GM12878 (cell line): ENCODE data around the gene MYO16. TPM values are rescaled to one million over a fixed set of nuclear protein-coding genes. Genes with fewer than 3 reads are reported as not detected.

ENCODE experiments used
- ATAC-seq: fragments of 200-7000 bp; cut with Tn5 transposase; 3 replicates; pipeline ENCODE4 v1.9.1; 2020; ENCODE audit warnings: mild to moderate bottlenecking, moderate library complexity
- BruUV-seq: library from RNA; stranded (reverse); fragments of 400-500 nt; replicated peaks from 2 replicates; lab custom pipeline; 2021; lab: Mats Ljungman, UMichigan
- CTCF ChIA-PET: fragments of 300-600 bp; sonication (Branson Sonifier 250); formaldehyde crosslinking; extraction: SDS; loops from one replicate; lab custom pipeline; 2021; ENCODE audit warnings: inconsistent platforms; lab: Yijun Ruan, JAX
- POLR2A ChIA-PET: fragments of 350-600 bp; formaldehyde crosslinking; extraction: SDS; loops from one replicate; lab custom pipeline; 2021; ENCODE audit warnings: inconsistent platforms; lab: Charles Lee
- RAD21 ChIA-PET: fragments of 300-600 bp; sonication (Branson Sonifier 250); formaldehyde crosslinking; loops from one replicate; lab custom pipeline; 2023; ENCODE audit warnings: antibody characterized with exemption; ENCODE audit not compliant: unreplicated experiment; lab: Charles Lee
- SMC1A ChIA-PET: fragments of 300-600 bp; sonication (Branson Sonifier 250); formaldehyde crosslinking; loops from one replicate; lab custom pipeline; 2023; ENCODE audit not compliant: unreplicated experiment, uncharacterized antibody; lab: Charles Lee
- DNase-seq: peaks from one replicate; pipeline ENCODE4 v3.0.0-alpha.2; 2011; ENCODE audit warnings: low read depth, low spot score
- FAIRE-seq: peaks from 3 replicates; lab custom pipeline; 2011; peaks lifted over from hg19 to GRCh38; lab: Jason Lieb, UNC
- H2AFZ ChIP-seq: 2 replicates; pipeline ENCODE4 v1.6.0; 2011; ENCODE audit warnings: low read depth, low read length, control low read depth; ENCODE audit not compliant: control insufficient read depth
- H3K27ac ChIP-seq: 2 replicates; pipeline ENCODE4 v1.5.1; 2011; ENCODE audit warnings: control low read depth; ENCODE audit not compliant: control insufficient read depth, insufficient read depth
- H3K27me3 ChIP-seq, 2 experiments: replicated peaks in 1 of 2; 2 replicates each; pipeline versions ENCODE4 v1.6.0 to v1.6.1; 2011; ENCODE audit warnings: low read length in 1 of 2; ENCODE audit not compliant: control insufficient read depth in 2 of 2, insufficient read depth in 2 of 2
- H3K36me3 ChIP-seq, 2 experiments: 2 replicates each; pipeline ENCODE4 v1.5.1; 2011; ENCODE audit warnings: low read length in 1 of 2; ENCODE audit not compliant: control insufficient read depth in 2 of 2, insufficient read depth in 2 of 2
- H3K4me1 ChIP-seq: 2 replicates; pipeline ENCODE4 v1.6.1; 2011; ENCODE audit warnings: mild to moderate bottlenecking, low read length, moderate library complexity, mixed read lengths; ENCODE audit not compliant: control insufficient read depth, insufficient read depth
- H3K4me2 ChIP-seq: 2 replicates; pipeline ENCODE4 v1.6.0; 2011; ENCODE audit warnings: control low read depth; ENCODE audit not compliant: control insufficient read depth, insufficient read depth
- H3K4me3 ChIP-seq: fragments of 200-600 bp; sonication (generic); 2 replicates; pipeline ENCODE4 v1.5.1; 2016
- H3K79me2 ChIP-seq: 2 replicates; pipeline ENCODE4 v1.6.0; 2011; ENCODE audit warnings: low read length; ENCODE audit not compliant: control insufficient read depth, insufficient read depth
- H3K9ac ChIP-seq: 2 replicates; pipeline ENCODE4 v1.8.0; 2011; ENCODE audit warnings: low read length, control low read depth, mixed read lengths; ENCODE audit not compliant: control insufficient read depth, insufficient read depth
- H3K9me3 ChIP-seq: replicated peaks from 3 replicates; pipeline ENCODE4 v1.5.1; 2011; ENCODE audit warnings: mild to moderate bottlenecking, low read length; ENCODE audit not compliant: control insufficient read depth, insufficient read depth
- H4K20me1 ChIP-seq: 2 replicates; pipeline ENCODE4 v1.6.0; 2011; ENCODE audit not compliant: control insufficient read depth, insufficient read depth
- ATF7 ChIP-seq: fragments of 450-650 bp; IDR thresholded peaks from 2 replicates; pipeline ENCODE4 v1.6.1; 2016; ENCODE audit warnings: low read depth, mild to moderate bottlenecking
- BHLHE40 ChIP-seq, 2 experiments: fragments of 450-650 bp in 1 of 2; IDR thresholded peaks; 2 replicates each; pipeline ENCODE4 v1.6.1; 2011 to 2017; ENCODE audit warnings: low read depth in 2 of 2, borderline replicate concordance in 1 of 2, improper control_type of control experiment in 1 of 2, low read length in 1 of 2, mild to moderate bottlenecking in 1 of 2
- CHD1 ChIP-seq: IDR thresholded peaks from 2 replicates; pipeline ENCODE4 v1.6.1; 2012; ENCODE audit warnings: low read depth, low read length, improper control_type of control experiment
- MEF2A ChIP-seq: IDR thresholded peaks from 2 replicates; pipeline ENCODE4 v1.6.1; 2011; ENCODE audit warnings: low read depth, mild to moderate bottlenecking, low read length, moderate library complexity; ENCODE audit not compliant: insufficient read depth
- MYB ChIP-seq: fragments of 150-350 bp; IDR thresholded peaks from 2 replicates; pipeline ENCODE4 v1.6.1; 2014; ENCODE audit warnings: mild to moderate bottlenecking, low read depth, low read length, borderline replicate concordance
- NR2F1 ChIP-seq: fragments of 450-650 bp; conservative IDR thresholded peaks from 2 replicates; pipeline ENCODE4 v1.6.1; 2017; ENCODE audit warnings: mild to moderate bottlenecking
- PAX8 ChIP-seq: fragments of 450-650 bp; IDR thresholded peaks from 2 replicates; pipeline ENCODE4 v1.6.1; 2017; ENCODE audit warnings: mild to moderate bottlenecking, moderate library complexity
- RB1 ChIP-seq: fragments of 450-650 bp; formaldehyde crosslinking; IDR thresholded peaks from 2 replicates; pipeline ENCODE4 v1.6.1; 2017; ENCODE audit warnings: mild to moderate bottlenecking, borderline replicate concordance
- SMARCA5 ChIP-seq: fragments of 450-650 bp; IDR thresholded peaks from 2 replicates; pipeline ENCODE4 v1.6.1; 2017; ENCODE audit warnings: mild to moderate bottlenecking
- SP1 ChIP-seq: IDR thresholded peaks from one replicate; pipeline ENCODE4 v1.6.1; 2011; ENCODE audit warnings: low read depth, low read length
- SPI1 ChIP-seq: IDR thresholded peaks from 2 replicates; pipeline ENCODE4 v1.6.1; 2011; ENCODE audit warnings: low read depth, mild to moderate bottlenecking, low read length, moderate library complexity, borderline replicate concordance; ENCODE audit not compliant: insufficient read depth
- STAT3 ChIP-seq: IDR thresholded peaks from 2 replicates; pipeline ENCODE4 v1.6.1; 2011; ENCODE audit warnings: low read depth, low read length, improper control_type of control experiment
- ZBED1 ChIP-seq: IDR thresholded peaks from 2 replicates; pipeline ENCODE4 v1.6.1; 2016; ENCODE audit warnings: borderline replicate concordance
- ZNF274 ChIP-seq: IDR thresholded peaks from one replicate; pipeline ENCODE4 v1.8.0; 2011; ENCODE audit not compliant: insufficient read length, insufficient read depth
- ZSCAN29 ChIP-seq: fragments of 450-650 bp; IDR thresholded peaks from 2 replicates; pipeline ENCODE4 v1.6.1; 2017; ENCODE audit warnings: mild to moderate bottlenecking, moderate library complexity
- WGBS: methylation state at CpG from one replicate; pipeline ENCODE4 v1.1.6; 2016; ENCODE audit warnings: low lambda C conversion rate; ENCODE audit not compliant: insufficient replicate concordance, insufficient coverage; ENCODE audit errors: missing lambda C conversion rate; 5-methylcytosine and 5-hydroxymethylcytosine counted together
- in situ Hi-C: fragments of 300-500 bp; cut with MboI; formaldehyde crosslinking; loops from 9 replicates; pipeline ENCODE4 v1.14.3; 2018; ENCODE audit warnings: mixed read lengths
- intact Hi-C: fragments of 100-400 bp; cut with micrococcal nuclease; formaldehyde crosslinking; loops from one replicate; pipeline ENCODE4 v1.14.2; 2022; ENCODE audit not compliant: unreplicated experiment
- polyA plus RNA-seq, 11 experiments: library from polyadenylated mRNA; depleted of rRNA in 4 of 11; unstranded in 6 of 11; stranded (reverse) in 5 of 11; fragments of >200 nt; fragmentation: Nextera tagmentation in 4 of 11; fragmentation: Illumina TruSeq in 1 of 11; extraction: Ambion mirVana in 4 of 11; extraction: Trizol in 1 of 11; gene quantifications; 1 replicate in 1 of 11; 2 replicates in 10 of 11; pipeline versions ENCODE4 v1.2.1 to v1.2.3, GENCODE V29; 2011 to 2016; ENCODE audit warnings: inconsistent platforms in 2 of 11, missing spikeins in 2 of 11, low read depth in 1 of 11
- total RNA-seq, 4 experiments: library from RNA; depleted of rRNA in 3 of 4; stranded (reverse); fragments of >200 nt in 3 of 4; fragmentation: Illumina TruSeq in 1 of 4; extraction: Trizol in 1 of 4; gene quantifications; 2 replicates each; pipeline versions ENCODE4 v1.2.1 to v1.2.3, GENCODE V29; 2013 to 2021
- TF ChIP-seq, protein P1 (sequence below): IDR thresholded peaks from 2 replicates; pipeline ENCODE4 v1.6.1; 2012; ENCODE audit warnings: low read length, inconsistent platforms
- TF ChIP-seq, protein P2 (sequence below): fragments of 450-650 bp; formaldehyde crosslinking; IDR thresholded peaks from 2 replicates; pipeline ENCODE4 v1.4.0; 2022; ENCODE audit warnings: mild to moderate bottlenecking, moderate library complexity
- TF ChIP-seq, protein P3 (sequence below): IDR thresholded peaks from 2 replicates; pipeline ENCODE4 v1.6.1; 2012; ENCODE audit warnings: low read depth, low read length, improper control_type of control experiment
- TF ChIP-seq, protein P4 (sequence below): fragments of 450-650 bp; IDR thresholded peaks from 2 replicates; pipeline ENCODE4 v1.6.1; 2016; ENCODE audit warnings: mild to moderate bottlenecking

The MYO16 gene
- total and polyA plus RNA-seq, 10 of the 15 experiments (the other 5 are each of a cell fraction or from before 2014, with no cell fraction given) = under 0.01 to 1.7 (median 0.05) TPM; not detected in 4

DNA sequence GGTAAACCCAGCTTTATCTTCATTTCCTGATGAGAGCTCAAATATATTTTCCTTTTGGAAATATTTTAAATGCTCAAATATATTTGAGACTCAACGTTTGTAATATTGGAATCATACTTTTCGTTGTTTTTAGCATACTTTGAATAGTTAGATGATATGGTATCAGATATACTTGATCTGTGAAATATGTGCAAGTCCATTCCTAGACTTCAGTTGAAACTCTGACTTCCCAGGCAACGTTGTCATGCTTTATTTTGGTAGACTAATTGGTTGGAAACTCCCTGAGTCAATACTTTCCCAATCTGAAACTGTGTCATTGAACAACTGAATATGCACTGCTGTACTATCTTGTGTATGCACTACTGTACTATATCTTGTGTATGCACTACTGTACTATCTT is 378.5 kb downstream of the MYO16 start (continued):
- no peak for TF ChIP-seq MEF2A
- no peak for TF ChIP-seq ZNF274
- TF ChIP-seq RB1 = no peak
- TF ChIP-seq, all 136 proteins: peak for 0

- Histone ChIP-seq H3K4me2 (no peak overlapping the region), H4K20me1 (no peaks in the 10 kb centered on the region), H3K4me1 (no peaks in the 10 kb centered on the region), H3K9ac (no peak overlapping the region), H3K9me3 (no peaks in the 10 kb centered on the region), H3K27me3 (no peaks in the 10 kb centered on the region), H3K27ac (no peak overlapping the region), H3K79me2 (no peaks in the 10 kb centered on the region), H3K36me3 (no peaks in the 10 kb centered on the region), H3K4me3 (no peak overlapping the region), H2AFZ (no peak overlapping the region)
- BruUV-seq = no TSS peak
- SMC1A ChIA-PET = no interaction called here
- CTCF ChIA-PET = no interaction called here
- DNase-seq = no peak
- ATAC-seq = no peak
- intact Hi-C loops (no loop called here), in situ Hi-C loops (no loop called here)
- POLR2A ChIA-PET = no interaction called here
- FAIRE-seq = no peak
- 50% methylated on average over 4 of the region's 4 CpGs for WGBS
- RAD21 ChIA-PET = no interaction called here
- TF ChIP-seq, protein P1, sequence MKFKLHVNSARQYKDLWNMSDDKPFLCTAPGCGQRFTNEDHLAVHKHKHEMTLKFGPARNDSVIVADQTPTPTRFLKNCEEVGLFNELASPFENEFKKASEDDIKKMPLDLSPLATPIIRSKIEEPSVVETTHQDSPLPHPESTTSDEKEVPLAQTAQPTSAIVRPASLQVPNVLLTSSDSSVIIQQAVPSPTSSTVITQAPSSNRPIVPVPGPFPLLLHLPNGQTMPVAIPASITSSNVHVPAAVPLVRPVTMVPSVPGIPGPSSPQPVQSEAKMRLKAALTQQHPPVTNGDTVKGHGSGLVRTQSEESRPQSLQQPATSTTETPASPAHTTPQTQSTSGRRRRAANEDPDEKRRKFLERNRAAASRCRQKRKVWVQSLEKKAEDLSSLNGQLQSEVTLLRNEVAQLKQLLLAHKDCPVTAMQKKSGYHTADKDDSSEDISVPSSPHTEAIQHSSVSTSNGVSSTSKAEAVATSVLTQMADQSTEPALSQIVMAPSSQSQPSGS = no peak
- TF ChIP-seq, protein P2, sequence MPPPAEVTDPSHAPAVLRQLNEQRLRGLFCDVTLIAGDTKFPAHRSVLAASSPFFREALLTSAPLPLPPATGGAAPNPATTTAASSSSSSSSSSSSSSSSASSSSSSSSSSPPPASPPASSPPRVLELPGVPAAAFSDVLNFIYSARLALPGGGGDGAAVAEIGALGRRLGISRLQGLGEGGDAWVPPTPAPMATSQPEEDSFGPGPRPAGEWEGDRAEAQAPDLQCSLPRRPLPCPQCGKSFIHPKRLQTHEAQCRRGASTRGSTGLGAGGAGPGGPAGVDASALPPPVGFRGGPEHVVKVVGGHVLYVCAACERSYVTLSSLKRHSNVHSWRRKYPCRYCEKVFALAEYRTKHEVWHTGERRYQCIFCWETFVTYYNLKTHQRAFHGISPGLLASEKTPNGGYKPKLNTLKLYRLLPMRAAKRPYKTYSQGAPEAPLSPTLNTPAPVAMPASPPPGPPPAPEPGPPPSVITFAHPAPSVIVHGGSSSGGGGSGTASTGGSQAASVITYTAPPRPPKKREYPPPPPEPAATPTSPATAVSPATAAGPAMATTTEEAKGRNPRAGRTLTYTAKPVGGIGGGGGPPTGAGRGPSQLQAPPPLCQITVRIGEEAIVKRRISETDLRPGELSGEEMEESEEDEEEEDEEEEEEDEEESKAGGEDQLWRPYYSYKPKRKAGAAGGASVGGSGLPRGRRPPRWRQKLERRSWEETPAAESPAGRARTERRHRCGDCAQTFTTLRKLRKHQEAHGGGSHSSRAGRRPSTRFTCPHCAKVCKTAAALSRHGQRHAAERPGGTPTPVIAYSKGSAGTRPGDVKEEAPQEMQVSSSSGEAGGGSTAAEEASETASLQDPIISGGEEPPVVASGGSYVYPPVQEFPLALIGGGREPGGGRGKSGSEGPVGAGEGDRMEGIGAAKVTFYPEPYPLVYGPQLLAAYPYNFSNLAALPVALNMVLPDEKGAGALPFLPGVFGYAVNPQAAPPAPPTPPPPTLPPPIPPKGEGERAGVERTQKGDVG (CRISPR knock-in tag) = no peak
- TF ChIP-seq BHLHE40 (IDR thresholded peaks at IDR 0.05; ENCODE audit: borderline replicate concordance in 1 of 2, low read depth in 2 of 2, low read length in 1 of 2) = no peak
- TF ChIP-seq MYB = no peak
- no peak for TF ChIP-seq SMARCA5
- TF ChIP-seq ZBED1 = no peak
- TF ChIP-seq ATF7 = no peak
- TF ChIP-seq, protein P3, sequence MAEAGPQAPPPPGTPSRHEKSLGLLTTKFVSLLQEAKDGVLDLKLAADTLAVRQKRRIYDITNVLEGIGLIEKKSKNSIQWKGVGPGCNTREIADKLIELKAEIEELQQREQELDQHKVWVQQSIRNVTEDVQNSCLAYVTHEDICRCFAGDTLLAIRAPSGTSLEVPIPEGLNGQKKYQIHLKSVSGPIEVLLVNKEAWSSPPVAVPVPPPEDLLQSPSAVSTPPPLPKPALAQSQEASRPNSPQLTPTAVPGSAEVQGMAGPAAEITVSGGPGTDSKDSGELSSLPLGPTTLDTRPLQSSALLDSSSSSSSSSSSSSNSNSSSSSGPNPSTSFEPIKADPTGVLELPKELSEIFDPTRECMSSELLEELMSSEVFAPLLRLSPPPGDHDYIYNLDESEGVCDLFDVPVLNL = no peak
- no peak for TF ChIP-seq PAX8
- no peak for TF ChIP-seq ZSCAN29
- TF ChIP-seq NR2F1 = no peak
- TF ChIP-seq, protein P4, sequence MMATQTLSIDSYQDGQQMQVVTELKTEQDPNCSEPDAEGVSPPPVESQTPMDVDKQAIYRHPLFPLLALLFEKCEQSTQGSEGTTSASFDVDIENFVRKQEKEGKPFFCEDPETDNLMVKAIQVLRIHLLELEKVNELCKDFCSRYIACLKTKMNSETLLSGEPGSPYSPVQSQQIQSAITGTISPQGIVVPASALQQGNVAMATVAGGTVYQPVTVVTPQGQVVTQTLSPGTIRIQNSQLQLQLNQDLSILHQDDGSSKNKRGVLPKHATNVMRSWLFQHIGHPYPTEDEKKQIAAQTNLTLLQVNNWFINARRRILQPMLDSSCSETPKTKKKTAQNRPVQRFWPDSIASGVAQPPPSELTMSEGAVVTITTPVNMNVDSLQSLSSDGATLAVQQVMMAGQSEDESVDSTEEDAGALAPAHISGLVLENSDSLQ = no peak
- no peak for TF ChIP-seq CHD1
- no peak for TF ChIP-seq SP1
- no peak for TF ChIP-seq STAT3
- no peak for TF ChIP-seq SPI1
- TF ChIP-seq RB1 = no peak
Measured at GRCh38 chr13:109009756-109010155, 380.3 kb downstream of the MYO16 start.
